Stimulated activated CD8-positive, alpha-beta memory T cell treated with anti-CD3 and anti-CD28 coated beads, Interleukin-4, amount 100 ng/mL, for 24 hours (primary cell): ENCODE measurements around the gene PLD6.
"Not testable (repeated sequence)": the region's sequence is repeated elsewhere in the genome, so short reads cannot be mapped to it uniquely, and the experiment has no call there.

Experiments used
- DNase-seq: peaks from one replicate; pipeline ENCODE4 v3.0.0-alpha.2; 2020; ENCODE audit warnings: low read depth

Gene PLD6

DNA sequence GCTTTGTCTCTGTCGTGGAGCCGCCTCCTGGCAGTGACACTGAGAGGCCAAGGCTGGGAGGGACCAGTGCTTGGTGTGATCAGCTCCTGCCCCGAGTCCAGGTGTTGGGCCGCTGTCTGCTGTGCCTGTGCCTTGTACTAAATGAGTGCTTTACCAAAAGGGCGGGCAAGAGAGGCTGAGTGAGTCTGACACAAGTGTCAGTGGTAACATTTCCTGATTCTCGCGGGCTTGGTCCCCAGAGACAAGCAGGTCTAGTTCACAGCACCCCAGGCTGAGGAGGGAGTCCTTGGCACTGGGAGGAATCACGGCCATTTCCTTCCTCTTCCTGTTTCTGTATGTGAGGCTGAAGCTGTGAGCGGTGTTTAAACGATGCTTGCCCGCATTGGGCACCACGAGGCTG is 30.2 kb downstream of the PLD6 start:
- DNase-seq: no peak

DNA sequence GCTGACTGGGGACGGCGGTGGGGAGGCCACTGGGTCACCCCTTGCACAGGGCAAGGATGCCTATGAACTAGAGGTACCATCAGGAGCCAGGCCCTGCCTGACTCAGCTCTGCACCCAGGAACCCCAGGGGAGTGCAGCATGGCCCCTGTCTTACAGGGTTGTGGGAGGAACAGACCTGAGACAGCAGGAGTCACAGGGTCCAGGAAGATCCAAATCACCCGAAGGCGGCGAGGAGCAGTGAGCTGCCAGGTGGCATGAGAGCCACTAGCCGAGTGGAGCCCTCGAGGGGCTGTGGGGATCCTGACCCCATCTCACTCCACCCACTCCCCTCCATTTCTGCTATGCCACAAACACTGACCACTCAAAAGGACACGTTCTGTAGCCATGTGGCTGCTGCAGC is 30.8 kb downstream of the PLD6 start:
- DNase-seq: no peak

DNA sequence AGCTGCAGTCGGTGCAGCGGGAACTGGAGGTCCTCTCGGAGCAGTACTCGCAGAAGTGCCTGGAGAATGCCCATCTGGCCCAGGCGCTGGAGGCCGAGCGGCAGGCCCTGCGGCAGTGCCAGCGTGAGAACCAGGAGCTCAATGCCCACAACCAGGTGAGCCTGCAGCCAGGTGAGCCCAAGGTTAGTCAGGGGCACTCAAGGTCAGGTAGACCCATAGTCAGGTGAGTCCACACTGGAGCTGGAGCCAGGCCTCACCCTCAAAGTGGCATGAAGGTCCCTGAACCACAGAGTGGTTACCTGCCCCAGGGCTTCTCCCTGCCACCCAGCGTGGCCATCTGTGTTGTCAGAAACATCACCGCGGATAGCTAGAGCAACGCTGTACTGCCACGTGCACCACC is 32.2 kb downstream of the PLD6 start:
- no peak for DNase-seq

DNA sequence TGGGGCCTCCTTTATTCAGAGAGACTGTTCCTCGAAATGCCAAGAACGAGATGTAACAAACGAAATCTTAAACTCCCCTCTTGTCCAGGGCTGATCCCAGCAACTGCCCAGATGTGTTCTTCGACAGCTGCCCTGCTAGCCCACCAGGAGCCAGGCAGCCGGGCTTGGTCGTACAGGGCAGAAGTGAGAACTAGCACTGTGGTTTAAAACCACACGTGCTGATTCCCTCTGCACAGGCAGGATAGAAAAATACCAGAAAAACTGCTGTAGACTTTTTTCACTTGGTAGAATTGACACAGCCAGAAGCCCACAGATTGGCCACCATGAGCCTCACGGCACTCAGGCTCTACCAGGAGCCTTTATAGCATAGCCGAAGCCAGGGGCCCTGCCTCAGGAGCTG is 33.1 kb downstream of the PLD6 start:
- no peak for DNase-seq

DNA sequence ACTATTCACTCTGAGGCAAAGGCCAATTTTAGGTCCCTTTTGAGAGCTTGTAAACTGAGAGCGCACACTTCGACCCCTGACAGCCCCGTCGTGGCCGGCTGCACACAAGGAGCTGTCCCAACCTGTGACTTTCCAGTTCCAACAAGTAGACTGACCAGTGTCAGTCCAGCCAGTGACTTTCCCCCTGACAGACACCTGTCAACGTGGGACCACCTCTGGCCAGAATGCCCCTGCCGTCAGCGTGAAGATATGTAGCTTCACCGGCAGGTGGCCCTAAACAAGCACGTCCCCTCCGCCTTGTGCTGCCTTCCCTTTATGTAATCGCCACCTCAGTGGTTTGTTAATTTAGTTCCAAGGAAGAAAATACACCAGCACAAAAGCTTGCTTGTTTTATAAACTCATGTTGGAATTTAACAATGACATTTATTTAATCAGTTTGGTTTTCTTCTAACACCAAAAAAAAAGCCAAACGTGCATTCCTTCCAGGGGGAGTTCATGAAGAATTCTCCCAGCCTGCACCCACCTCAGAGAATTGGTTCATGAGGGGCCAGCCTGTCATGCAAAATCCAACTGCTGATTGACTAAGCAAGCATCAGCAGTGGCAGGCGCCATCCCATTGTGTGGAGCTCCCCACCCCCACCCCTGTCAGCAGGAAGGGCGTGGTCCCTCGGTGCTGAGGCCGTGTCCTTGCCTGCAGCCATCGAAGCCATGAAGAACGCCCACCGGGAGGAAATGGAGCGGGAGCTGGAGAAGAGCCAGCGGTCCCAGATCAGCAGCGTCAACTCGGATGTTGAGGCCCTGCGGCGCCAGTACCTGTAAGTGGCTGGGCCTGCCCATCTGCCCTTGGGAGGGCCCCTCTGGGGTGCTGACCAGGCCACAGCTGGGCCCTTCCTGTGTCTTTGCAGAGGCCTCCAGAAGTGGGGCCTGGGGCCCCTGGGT is 33.9 kb downstream of the PLD6 start:
- DNase-seq: no peak

DNA sequence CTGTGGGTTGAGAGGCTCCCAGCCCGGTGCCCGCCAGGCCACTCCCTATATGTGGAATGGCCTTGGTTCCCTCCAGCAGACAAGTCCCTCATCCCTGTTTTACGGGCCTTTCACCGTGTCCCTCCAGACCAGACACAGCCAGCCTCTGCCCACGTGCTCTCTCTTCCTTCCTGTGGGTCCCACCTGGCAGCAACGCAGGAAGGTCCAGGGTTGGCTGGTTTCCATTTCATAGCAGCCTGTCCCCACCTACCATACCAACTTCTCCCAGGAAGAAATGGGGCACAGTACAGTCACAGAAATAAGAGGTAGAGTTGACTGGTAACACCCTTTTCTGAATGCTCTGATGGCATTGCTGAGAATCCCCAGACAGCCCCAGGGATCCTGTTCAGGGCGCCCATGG is 34.9 kb downstream of the PLD6 start:
- no peak for DNase-seq

DNA sequence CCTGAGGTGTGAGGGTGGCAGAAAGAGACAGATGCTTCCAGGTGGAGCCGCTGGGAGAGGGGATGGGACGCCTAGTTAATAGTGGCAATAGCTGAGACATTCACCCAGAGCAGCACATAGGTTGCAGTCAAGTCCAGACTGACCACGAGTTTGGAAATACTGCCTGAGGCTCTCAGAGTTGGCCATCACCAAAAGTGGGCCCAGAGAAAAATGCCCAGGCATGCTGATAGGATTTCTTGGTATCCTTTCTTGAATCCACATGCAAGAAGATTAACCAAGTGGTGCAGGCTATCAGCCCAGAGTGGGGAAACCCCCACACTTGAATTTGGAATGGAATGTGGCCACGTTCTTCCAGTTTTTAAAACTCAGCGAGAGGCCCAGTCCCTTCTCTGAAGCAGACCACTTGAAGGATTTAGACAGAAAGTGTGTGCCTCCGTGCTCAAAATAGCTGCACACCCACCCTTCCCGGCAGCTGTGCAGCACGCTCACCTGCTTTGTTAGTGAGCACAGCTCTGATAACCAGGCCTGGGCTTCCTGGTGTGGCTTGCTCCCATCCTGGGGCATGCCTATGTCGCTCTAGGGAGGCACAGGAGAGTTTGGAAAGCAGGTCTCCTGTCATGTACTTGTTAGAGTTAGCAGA is 35.7 kb downstream of the PLD6 start:
- no peak for DNase-seq

DNA sequence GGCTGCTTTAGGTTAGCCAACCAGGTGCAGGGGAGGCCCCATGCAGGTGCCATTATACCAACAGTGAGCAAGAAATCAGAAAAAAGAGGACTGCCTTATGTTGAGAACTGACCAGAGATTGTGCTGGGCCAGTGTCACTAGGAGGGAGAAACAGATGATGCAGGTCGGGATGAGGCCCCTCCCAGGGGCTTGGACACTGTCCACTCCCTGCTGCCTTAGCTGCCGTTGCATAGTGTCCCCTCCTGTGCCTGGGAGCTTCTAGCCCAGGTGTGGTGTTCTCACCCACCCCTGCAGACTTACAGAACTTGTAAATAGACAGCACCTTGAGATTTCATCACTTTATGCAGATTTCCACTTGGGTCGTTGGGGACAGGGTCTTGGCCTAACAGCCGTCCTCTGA is 36.7 kb downstream of the PLD6 start:
- no peak for DNase-seq

DNA sequence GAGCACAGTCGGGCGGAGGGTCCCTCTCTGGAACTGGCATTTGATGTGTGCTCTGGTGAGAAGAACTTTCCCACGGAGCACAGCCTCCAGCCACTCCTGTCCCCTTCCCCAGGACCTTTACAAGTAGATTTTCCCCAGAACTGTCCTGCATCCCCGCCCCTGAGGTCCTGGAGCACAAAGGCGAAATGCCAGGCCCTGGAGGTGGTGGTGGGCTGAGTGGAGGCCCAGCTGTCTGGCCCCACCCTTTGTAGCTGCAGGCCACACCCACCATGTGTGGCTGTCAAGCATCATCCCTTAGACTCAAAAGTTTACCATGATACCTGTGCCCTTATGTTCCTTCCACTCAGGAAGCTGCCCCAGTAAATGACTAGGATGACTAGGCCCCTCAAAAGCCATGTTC is 37.7 kb downstream of the PLD6 start:
- no peak for DNase-seq

DNA sequence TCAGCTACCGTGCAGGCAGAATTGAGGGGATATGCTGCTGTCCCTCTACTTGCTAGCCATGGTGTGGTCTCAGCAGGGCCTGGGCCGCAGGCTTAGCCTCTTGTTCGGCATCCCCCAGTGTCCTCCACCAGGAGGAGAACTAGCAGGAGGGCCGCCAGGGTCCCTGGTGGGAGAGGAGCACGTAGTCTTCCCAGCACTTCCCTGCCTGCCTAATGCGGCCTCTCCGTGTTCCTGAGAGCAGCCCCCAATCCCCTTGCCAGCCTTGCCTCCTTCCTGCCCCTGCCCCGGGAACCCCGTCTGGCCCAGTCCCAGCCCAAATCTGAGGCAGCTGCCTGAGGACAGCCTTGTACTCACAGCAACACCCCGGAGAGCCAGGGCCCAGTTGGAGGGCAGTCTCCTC is 38.1 kb downstream of the PLD6 start:
- no peak for DNase-seq

DNA sequence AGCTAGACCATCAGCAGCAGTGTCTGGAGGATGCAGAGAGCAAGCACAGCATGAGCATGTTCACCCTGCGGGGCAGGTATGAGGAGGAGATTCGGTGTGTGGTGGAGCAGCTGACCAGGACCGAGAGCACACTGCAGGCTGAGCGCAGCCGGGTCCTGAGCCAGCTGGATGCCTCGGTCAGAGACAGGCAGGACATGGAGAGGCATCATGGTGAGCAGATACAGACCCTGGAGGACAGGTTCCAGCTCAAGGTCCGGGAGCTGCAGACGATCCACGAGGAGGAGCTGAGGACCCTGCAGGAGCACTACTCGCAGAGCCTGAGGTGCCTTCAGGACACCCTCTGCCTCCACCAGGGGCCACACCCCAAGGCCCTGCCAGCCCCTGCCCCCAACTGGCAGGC is 38.8 kb downstream of the PLD6 start:
- DNase-seq: no peak

DNA sequence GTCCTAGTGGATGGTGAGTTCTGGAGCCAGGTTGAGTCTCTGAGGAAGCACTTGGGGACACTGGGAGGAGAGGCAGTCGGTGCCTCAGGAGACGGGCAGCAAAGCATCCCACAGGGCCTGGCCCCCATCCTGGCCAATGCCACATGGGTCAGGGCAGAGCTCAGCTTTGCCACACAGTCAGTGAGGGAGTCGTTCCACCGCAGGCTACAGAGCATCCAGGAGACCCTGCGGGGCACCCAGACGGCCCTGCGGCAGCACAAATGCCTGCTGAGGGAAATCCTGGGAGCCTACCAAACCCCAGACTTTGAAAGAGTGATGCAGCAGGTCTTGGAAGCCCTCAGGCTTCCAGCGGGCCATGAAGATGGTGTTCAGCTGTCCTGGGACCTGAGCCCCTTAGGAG is 39.7 kb downstream of the PLD6 start:
- DNase-seq: no peak

DNA sequence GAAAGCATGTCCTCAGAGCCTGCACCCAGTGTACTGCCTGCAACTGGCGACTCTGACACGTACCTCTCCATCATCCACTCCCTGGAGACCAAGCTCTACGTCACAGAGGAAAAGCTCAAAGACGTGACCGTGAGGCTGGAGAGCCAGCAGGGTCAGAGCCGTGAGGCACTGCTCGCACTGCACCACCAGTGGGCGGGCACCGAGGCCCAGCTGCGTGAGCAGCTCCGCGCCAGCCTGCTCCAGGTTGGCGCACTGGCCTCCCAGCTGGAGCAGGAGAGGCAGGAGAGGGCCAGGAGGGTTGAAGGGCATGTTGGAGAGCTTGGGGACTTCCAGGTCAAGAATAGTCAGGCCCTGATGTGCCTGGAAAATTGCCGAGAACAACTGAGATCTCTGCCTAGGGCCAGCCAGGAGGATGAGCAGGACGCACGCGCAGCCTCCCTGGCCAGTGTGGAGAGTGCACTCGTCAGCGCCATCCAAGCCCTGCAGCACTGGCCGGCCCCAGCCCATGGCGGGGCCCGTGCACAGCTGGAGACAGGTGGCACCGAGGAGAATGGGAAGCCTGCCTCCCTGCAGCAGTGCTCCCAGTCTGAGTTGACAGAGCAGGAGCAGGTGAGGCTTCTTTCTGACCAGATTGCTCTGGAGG is 40.3 kb downstream of the PLD6 start:
- DNase-seq: no peak

DNA sequence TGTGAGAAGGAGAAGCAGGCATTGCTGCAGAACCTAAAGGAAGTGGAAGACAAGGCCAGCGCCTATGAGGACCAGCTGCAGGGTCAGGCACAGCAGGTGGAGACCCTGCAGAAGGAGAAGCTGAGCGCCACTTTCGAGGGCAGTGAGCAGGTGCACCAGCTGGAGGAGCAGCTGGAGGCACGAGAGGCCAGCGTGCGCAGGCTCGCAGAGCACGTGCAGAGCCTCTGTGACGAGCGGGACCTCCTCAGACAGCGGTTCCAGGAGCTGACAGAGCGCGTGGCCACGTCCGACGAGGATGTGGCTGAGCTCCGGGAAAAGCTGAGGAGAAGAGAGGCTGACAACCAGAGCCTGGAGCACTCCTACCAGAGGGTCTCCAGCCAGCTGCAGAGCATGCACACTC is 41.5 kb downstream of the PLD6 start:
- DNase-seq: no peak

DNA sequence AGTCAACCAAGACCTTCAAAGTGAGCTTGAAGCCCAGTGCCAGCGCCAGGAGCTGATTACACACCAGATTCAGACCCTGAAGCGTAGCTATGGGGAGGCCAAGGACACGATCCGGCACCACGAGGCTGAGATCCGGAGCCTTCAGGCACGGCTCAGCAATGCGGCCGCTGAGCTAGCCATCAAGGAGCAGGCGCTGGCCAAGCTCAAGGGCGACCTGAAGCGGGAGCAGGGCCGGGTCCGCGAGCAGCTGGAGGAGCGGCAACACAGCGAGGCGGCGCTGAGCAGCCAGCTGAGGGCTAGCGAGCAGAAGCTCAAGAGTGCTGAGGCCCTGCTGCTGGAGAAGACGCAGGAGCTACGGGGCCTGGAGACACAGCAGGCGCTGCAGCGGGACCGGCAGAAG is 42.0 kb downstream of the PLD6 start:
- DNase-seq: no peak

DNA sequence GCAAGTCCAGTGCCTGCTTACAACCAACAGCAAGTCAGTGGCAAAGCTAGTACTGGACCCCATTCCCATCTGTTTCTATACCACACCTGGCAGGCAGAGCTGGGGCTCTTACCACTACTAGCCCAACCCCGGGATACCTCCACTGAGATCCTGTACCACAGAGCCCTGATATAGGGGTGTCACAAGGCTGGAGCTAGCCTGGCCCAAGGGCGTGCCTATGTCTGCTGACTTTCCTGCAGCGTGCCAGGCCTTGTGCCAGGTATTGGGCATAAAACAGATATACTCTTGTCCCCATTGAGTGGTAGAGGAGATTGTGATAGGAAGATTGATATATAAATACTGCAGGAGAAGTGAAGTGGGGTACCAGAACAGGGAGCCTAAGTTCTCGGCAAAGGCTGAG is 44.4 kb downstream of the PLD6 start:
- no peak for DNase-seq

DNA sequence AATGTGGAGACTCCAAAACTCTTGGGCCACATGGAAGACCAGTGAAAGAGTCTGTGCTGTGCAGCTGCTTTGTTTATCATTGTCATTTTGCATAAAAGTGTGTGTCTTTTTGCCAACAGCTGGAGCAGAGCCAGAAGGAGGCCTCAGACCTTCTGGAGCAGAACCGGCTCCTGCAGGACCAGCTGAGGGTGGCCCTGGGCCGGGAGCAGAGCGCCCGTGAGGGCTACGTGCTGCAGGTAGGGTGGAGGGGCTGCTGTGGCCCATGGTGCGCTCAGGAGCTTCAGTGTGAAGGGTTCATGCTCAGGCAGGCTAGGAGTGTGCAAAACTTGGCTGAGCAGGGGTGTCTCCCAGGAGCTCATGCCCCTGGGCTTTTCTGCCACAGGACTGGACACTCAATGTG is 45.0 kb downstream of the PLD6 start:
- DNase-seq: no peak

DNA sequence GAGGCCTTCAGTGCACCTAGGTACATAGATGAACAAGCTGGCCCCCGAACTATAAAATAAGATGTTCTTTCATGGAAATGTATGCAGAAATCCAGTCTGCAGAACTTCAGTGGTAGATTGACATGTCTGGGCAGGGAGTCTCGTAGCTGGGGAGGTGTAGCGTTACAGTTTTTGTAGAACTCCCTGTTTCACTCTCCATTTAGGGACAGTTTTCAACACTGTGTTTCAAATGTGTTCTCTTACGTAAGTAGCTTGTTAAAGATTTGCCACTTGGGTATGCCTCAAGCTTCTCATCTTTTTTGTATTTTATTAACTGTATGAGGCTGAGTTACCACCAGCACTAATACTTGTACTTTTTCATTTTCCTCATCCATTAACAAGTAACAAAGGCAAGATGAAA is 46.6 kb downstream of the PLD6 start:
- no peak for DNase-seq

DNA sequence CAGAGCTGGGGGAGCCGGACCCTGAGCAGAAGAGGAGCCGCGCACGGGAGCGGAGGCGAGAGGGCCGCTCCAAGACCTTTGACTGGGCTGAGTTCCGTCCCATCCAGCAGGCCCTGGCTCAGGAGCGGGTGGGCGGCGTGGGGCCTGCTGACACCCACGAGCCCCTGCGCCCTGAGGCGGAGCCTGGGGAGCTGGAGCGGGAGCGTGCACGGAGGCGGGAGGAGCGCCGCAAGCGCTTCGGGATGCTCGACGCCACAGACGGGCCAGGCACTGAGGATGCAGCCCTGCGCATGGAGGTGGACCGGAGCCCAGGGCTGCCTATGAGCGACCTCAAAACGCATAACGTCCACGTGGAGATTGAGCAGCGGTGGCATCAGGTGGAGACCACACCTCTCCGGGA is 47.6 kb downstream of the PLD6 start:
- DNase-seq: not testable (repeated sequence)

DNA sequence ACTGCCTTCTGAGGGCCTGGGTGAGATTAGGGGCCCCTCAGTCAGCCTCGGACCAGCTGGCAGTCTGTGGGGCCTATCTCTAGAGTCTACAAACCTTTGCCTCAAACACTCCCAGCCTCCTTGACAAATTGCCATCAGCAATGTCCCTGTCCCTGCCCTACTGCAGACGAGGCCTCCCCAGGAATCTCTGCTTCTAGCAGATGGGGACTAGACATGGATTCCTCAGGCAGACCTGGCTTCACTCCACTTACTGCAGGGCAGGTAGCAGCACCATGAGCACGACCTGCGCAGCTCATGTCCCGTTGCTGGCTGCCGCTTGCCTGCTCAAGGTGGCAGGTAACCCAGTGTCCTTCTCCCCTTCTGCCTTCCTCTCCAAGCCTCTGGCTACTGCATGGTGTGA is 49.1 kb downstream of the PLD6 start:
- DNase-seq: no peak

DNA sequence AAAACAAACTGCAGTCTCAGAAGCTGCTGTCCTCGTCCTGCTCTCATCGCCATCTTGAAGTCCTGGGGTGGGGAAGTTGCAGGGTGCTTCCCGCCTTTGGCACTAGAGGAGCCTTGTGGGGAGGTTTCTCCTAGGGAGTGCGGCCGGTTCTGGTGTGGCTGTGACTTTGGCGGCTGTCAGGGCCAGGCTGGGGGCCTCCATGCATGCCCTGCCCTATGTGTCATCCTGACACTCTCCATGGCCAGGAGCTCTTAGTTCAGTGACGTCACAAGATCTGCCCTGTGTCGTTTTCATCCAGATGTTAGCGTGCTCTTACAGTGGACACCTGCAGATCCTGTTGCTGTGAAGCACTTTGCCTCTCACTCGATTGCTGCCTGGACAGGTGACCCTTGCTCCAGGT is 49.6 kb downstream of the PLD6 start:
- no peak for DNase-seq

DNA sequence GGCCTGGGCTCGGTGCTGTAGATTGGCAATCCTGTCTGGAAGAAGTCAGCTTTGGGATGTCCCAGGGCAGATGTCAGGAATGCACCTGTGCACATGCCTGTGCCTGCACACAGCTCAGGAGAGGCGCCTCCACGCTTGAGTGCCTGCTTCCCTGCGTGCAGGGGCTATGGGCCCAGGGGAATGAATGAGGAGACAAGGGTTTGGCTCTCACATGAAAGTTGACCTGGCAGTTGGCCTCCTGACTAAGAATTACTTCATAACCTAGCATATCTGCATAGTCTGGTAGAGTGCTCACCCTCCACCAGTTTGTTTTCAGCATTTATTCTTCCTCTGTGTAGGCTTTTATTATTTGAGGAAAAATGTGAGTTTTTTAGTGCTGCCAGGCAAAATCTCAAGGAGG is 50.0 kb downstream of the PLD6 start:
- no peak for DNase-seq

DNA sequence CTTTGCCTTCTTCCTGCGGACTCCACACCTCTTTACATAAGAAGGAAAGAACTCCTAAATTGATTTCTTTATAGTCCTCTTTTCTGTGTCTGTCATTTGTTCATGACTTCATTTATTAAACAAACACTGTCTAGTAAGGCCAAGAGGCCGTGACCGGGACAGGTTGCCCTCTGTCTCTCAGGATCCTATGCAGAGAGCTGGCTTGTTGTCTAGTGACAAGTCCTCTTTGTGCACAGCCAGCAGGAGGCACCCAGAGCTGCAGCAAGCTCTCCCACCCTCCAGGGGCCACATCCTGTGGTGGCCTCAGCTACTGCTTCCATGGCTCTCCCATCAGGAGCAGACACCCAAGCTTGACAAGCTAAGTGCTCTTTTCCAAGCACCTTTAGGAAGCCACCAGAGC is 50.6 kb downstream of the PLD6 start:
- no peak for DNase-seq
